Breast epithelium (tissue), 4 donors: Measurements from ENCODE around the gene MUC22. TPM values are rescaled to one million over a fixed set of nuclear protein-coding genes. Genes with fewer than 3 reads are reported as not detected.

Experiments
- DNase-seq, 2 donors: peaks; one replicate each; pipeline ENCODE4 v3.0.0-alpha.2; 2019; ENCODE audit warnings: low spot score in 2 of 2
- H3K27ac ChIP-seq, 2 donors: fragments of 200-600 bp; sonication (generic) in 1 of 2; one replicate each; pipeline ENCODE4 v1.5.1; 2016 to 2019; ENCODE audit warnings: mild to moderate bottlenecking in 1 of 2
- H3K27me3 ChIP-seq, 2 donors: fragments of 200-600 bp; sonication (generic) in 1 of 2; one replicate each; pipeline versions ENCODE4 v1.5.1 to v1.6.0; 2017 to 2019; ENCODE audit warnings: control low read depth in 1 of 2, mild to moderate bottlenecking in 1 of 2
- H3K36me3 ChIP-seq: fragments of 200-600 bp; one replicate; pipeline ENCODE4 v1.5.1; 2019
- H3K4me1 ChIP-seq, 2 donors: fragments of 200-600 bp; sonication (generic); one replicate each; pipeline ENCODE4 v1.5.1; 2016 to 2019; ENCODE audit warnings: control low read depth in 1 of 2
- H3K4me3 ChIP-seq, 3 donors: fragments of 200-600 bp; sonication (generic); 1 replicate in 2 of 3; 2 replicates in 1 of 3; pipeline ENCODE4 v1.5.1; 2016 to 2019; ENCODE audit warnings: mild to moderate bottlenecking in 3 of 3, moderate library complexity in 2 of 3
- H3K9me3 ChIP-seq, 2 donors: fragments of 200-600 bp; sonication (generic) in 1 of 2; one replicate each; pipeline ENCODE4 v1.5.1; 2016 to 2019; ENCODE audit warnings: control low read depth in 1 of 2
- CTCF ChIP-seq, 3 donors: fragments of 450-650 bp; IDR thresholded peaks; one replicate each; pipeline ENCODE4 v1.5.1; 2016 to 2017; ENCODE audit warnings: antibody characterized with exemption in 3 of 3, mild to moderate bottlenecking in 3 of 3, moderate library complexity in 3 of 3
- POLR2A ChIP-seq: fragments of 450-650 bp; IDR thresholded peaks from one replicate; pipeline ENCODE4 v1.6.1; 2016; ENCODE audit warnings: antibody characterized with exemption, mild to moderate bottlenecking, moderate library complexity
- POLR2AphosphoS5 ChIP-seq, 3 donors: sonication (generic); formaldehyde crosslinking; IDR thresholded peaks; one replicate each; pipeline ENCODE4 v1.6.1; 2017; ENCODE audit warnings: antibody characterized with exemption in 3 of 3
- intact Hi-C: fragments of 100-400 bp; cut with DNase I; formaldehyde crosslinking; loops from one replicate; pipeline ENCODE4 v1.15.1; 2023; ENCODE audit warnings: low total_unique reads
- total RNA-seq, 3 donors: library from RNA; depleted of rRNA; stranded (reverse); fragments of >200 nt; gene quantifications; one replicate each; pipeline ENCODE4 v1.1.0, GENCODE V29; 2016

MUC22 gene
- total RNA-seq, 3 donors from 2014 or later, result not detected

- H3K36me3 ChIP-seq, result no peaks in the 10 kb centered on the region
- no peaks in the 10 kb centered on the region for H3K27me3 ChIP-seq
- no peaks in the 10 kb centered on the region for H3K4me1 ChIP-seq
- TF ChIP-seq POLR2A, result no peak
- no peak for TF ChIP-seq CTCF (IDR thresholded peaks at IDR 0.05)
- no peak for TF ChIP-seq POLR2AphosphoS5 (IDR thresholded peaks at IDR 0.05)
- no peaks in the 10 kb centered on the region for H3K9me3 ChIP-seq
- H3K27ac ChIP-seq, result no peak overlapping the region
- DNase-seq, result no peak
- intact Hi-C loops, result no loop called here
- H3K4me3 ChIP-seq, result no peak overlapping the region
These were observed 20.8 kb downstream of the MUC22 start for GRCh38 chr6:31031095-31031494.

- no peak overlapping the region for H3K4me3 ChIP-seq
- TF ChIP-seq POLR2A, result no peak
- TF ChIP-seq CTCF (IDR thresholded peaks at IDR 0.05), result no peak
- TF ChIP-seq POLR2AphosphoS5 (IDR thresholded peaks at IDR 0.05), result no peak
- intact Hi-C loops, result no loop called here
- no peaks in the 10 kb centered on the region for H3K9me3 ChIP-seq
- H3K27me3 ChIP-seq, result no peaks in the 10 kb centered on the region
- H3K36me3 ChIP-seq, result no peaks in the 10 kb centered on the region
- no peak for DNase-seq
- no peak overlapping the region for H3K27ac ChIP-seq
- no peaks in the 10 kb centered on the region for H3K4me1 ChIP-seq
These were observed 22.8 kb downstream of the MUC22 start for GRCh38 chr6:31033075-31033474.

GRCh38 chr6:31035862-31036497 is 25.7 kb downstream of the MUC22 start:
- no peaks in the 10 kb centered on the region for H3K36me3 ChIP-seq
- H3K27me3 ChIP-seq, result no peaks in the 10 kb centered on the region
- DNase-seq, result no peak
- H3K9me3 ChIP-seq, result no peaks in the 10 kb centered on the region
- intact Hi-C loops, result no loop called here
- H3K27ac ChIP-seq, result no peak overlapping the region
- TF ChIP-seq CTCF (IDR thresholded peaks at IDR 0.05), result no peak
- no peak for TF ChIP-seq POLR2AphosphoS5 (IDR thresholded peaks at IDR 0.05)
- TF ChIP-seq POLR2A, result no peak
- H3K4me1 ChIP-seq, result no peaks in the 10 kb centered on the region
- H3K4me3 ChIP-seq, result no peak overlapping the region

GRCh38 chr6:31037169-31037568 is 26.9 kb downstream of the MUC22 start:
- no peak for TF ChIP-seq POLR2AphosphoS5 (IDR thresholded peaks at IDR 0.05)
- TF ChIP-seq CTCF (IDR thresholded peaks at IDR 0.05), result no peak
- no peak for TF ChIP-seq POLR2A
- Histone ChIP-seq H3K4me3 (no peak overlapping the region), H3K9me3 (no peaks in the 10 kb centered on the region), H3K27me3 (no peaks in the 10 kb centered on the region), H3K27ac (no peak overlapping the region), H3K4me1 (no peaks in the 10 kb centered on the region), H3K36me3 (no peaks in the 10 kb centered on the region)
- DNase-seq, result no peak
- intact Hi-C loops, result no loop called here

GRCh38 chr6:31037682-31038081 is 27.4 kb downstream of the MUC22 start:
- Histone ChIP-seq H3K4me3 (no peak overlapping the region), H3K27ac (no peak overlapping the region), H3K4me1 (no peaks in the 10 kb centered on the region), H3K36me3 (no peaks in the 10 kb centered on the region), H3K9me3 (no peaks in the 10 kb centered on the region), H3K27me3 (no peaks in the 10 kb centered on the region)
- TF ChIP-seq POLR2AphosphoS5 (IDR thresholded peaks at IDR 0.05), result no peak
- TF ChIP-seq CTCF (IDR thresholded peaks at IDR 0.05), result no peak
- TF ChIP-seq POLR2A, result no peak
- DNase-seq, result no peak
- intact Hi-C loops, result no loop called here
